ENCODE data around the gene SLC34A3.

GRCh38 chr9:137275588-137276472, 45.1 kb downstream of the SLC34A3 start:
- TF ChIP-seq, protein P1, sequence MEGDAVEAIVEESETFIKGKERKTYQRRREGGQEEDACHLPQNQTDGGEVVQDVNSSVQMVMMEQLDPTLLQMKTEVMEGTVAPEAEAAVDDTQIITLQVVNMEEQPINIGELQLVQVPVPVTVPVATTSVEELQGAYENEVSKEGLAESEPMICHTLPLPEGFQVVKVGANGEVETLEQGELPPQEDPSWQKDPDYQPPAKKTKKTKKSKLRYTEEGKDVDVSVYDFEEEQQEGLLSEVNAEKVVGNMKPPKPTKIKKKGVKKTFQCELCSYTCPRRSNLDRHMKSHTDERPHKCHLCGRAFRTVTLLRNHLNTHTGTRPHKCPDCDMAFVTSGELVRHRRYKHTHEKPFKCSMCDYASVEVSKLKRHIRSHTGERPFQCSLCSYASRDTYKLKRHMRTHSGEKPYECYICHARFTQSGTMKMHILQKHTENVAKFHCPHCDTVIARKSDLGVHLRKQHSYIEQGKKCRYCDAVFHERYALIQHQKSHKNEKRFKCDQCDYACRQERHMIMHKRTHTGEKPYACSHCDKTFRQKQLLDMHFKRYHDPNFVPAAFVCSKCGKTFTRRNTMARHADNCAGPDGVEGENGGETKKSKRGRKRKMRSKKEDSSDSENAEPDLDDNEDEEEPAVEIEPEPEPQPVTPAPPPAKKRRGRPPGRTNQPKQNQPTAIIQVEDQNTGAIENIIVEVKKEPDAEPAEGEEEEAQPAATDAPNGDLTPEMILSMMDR (IDR thresholded peaks at IDR 0.05), result no peak
- no peak for TF ChIP-seq POLR2A (IDR thresholded peaks at IDR 0.05)
